Hepatocyte (in vitro differentiated cells): ENCODE measurements around the gene CREG2. TPM values are rescaled to one million over a fixed set of nuclear protein-coding genes. Genes with fewer than 3 reads are reported as not detected.

Experiments
- DNase-seq: peaks from one replicate; pipeline ENCODE4 v3.0.0-alpha.2; 2016; ENCODE audit warnings: low spot score
- H2AFZ ChIP-seq: fragments of 200-600 bp; sonication (generic); 2 replicates; pipeline ENCODE4 v1.6.0; 2016; ENCODE audit warnings: antibody characterized with exemption, mild to moderate bottlenecking
- H3K27ac ChIP-seq: fragments of 200-600 bp; sonication (generic); 2 replicates; pipeline ENCODE4 v1.5.1; 2016; ENCODE audit warnings: mild to moderate bottlenecking
- H3K27me3 ChIP-seq: fragments of 200-600 bp; sonication (generic); 2 replicates; pipeline ENCODE4 v1.6.1; 2016
- H3K36me3 ChIP-seq: fragments of 200-600 bp; sonication (generic); replicated peaks from 2 replicates; pipeline ENCODE4 v1.5.1; 2016; ENCODE audit warnings: low read depth; ENCODE audit not compliant: insufficient read depth
- H3K4me1 ChIP-seq: fragments of 200-600 bp; sonication (generic); 2 replicates; pipeline ENCODE4 v1.5.1; 2016; ENCODE audit warnings: mild to moderate bottlenecking, moderate library complexity; ENCODE audit not compliant: insufficient read depth
- H3K4me2 ChIP-seq: fragments of 200-600 bp; sonication (generic); 2 replicates; pipeline ENCODE4 v1.6.0; 2016
- H3K4me3 ChIP-seq: fragments of 200-600 bp; sonication (generic); 2 replicates; pipeline ENCODE4 v1.5.1; 2016; ENCODE audit warnings: mild to moderate bottlenecking
- H3K79me2 ChIP-seq: fragments of 200-600 bp; sonication (generic); 2 replicates; pipeline ENCODE4 v1.6.0; 2017; ENCODE audit warnings: mild to moderate bottlenecking
- H3K9me2 ChIP-seq: fragments of 200-600 bp; sonication (generic); replicated peaks from 2 replicates; pipeline ENCODE4 v1.6.0; 2017; ENCODE audit warnings: mild to moderate bottlenecking; ENCODE audit not compliant: insufficient read depth
- H3K9me3 ChIP-seq: fragments of 200-600 bp; sonication (generic); 2 replicates; pipeline ENCODE4 v1.5.1; 2016; ENCODE audit warnings: low read depth, mild to moderate bottlenecking
- H4K20me1 ChIP-seq: fragments of 200-600 bp; sonication (generic); 2 replicates; pipeline ENCODE4 v1.6.0; 2016; ENCODE audit warnings: mild to moderate bottlenecking; ENCODE audit not compliant: insufficient read depth, poor library complexity, severe bottlenecking
- EZH2 ChIP-seq: fragments of 200-600 bp; sonication (generic); IDR thresholded peaks from 2 replicates; pipeline ENCODE4 v1.6.1; 2016; ENCODE audit warnings: antibody characterized with exemption, mild to moderate bottlenecking, borderline replicate concordance
- EZH2phosphoT487 ChIP-seq: fragments of 200-600 bp; sonication (generic); IDR thresholded peaks from one replicate; pipeline ENCODE4 v1.6.1; 2018; ENCODE audit warnings: antibody characterized with exemption, mild to moderate bottlenecking, low read depth, moderate library complexity; ENCODE audit not compliant: unreplicated experiment, severe bottlenecking
- WGBS: methylation state at CpG from one replicate; pipeline ENCODE4 v1.1.6; 2016; ENCODE audit warnings: low lambda C conversion rate; ENCODE audit errors: missing lambda C conversion rate; 5-methylcytosine and 5-hydroxymethylcytosine counted together
- polyA plus RNA-seq: library from polyadenylated mRNA; unstranded; fragments of >200 nt; fragmentation: Nextera tagmentation; extraction: Ambion mirVana; gene quantifications from 2 replicates; pipeline ENCODE4 v1.2.1, GENCODE V29; 2016
- total RNA-seq: library from RNA; depleted of rRNA; stranded (reverse); fragments of >200 nt; gene quantifications from 2 replicates; pipeline ENCODE4 v1.2.3, GENCODE V29; 2014
- TF ChIP-seq, protein P1 (sequence below): fragments of 200-600 bp; sonication (generic); IDR thresholded peaks from 2 replicates; pipeline ENCODE4 v1.5.1; 2016; ENCODE audit warnings: antibody characterized with exemption, mild to moderate bottlenecking; ENCODE audit not compliant: poor library complexity

The CREG2 gene
- total and polyA plus RNA-seq, 2 experiments from 2014 or later: 2.2 to 4.8 TPM

- WGBS: 43% methylated on average over 21 of the region's 21 CpGs
- H3K4me1 ChIP-seq: peaks cover 7% of the 10 kb centered on the region
- no peaks in the 10 kb centered on the region for H3K27me3 ChIP-seq
- peak; percentile 89 for DNase-seq
- H3K9me3 ChIP-seq: no peaks in the 10 kb centered on the region
- TF ChIP-seq, protein P1, sequence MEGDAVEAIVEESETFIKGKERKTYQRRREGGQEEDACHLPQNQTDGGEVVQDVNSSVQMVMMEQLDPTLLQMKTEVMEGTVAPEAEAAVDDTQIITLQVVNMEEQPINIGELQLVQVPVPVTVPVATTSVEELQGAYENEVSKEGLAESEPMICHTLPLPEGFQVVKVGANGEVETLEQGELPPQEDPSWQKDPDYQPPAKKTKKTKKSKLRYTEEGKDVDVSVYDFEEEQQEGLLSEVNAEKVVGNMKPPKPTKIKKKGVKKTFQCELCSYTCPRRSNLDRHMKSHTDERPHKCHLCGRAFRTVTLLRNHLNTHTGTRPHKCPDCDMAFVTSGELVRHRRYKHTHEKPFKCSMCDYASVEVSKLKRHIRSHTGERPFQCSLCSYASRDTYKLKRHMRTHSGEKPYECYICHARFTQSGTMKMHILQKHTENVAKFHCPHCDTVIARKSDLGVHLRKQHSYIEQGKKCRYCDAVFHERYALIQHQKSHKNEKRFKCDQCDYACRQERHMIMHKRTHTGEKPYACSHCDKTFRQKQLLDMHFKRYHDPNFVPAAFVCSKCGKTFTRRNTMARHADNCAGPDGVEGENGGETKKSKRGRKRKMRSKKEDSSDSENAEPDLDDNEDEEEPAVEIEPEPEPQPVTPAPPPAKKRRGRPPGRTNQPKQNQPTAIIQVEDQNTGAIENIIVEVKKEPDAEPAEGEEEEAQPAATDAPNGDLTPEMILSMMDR: peak; percentile 81
- no peak for TF ChIP-seq EZH2phosphoT487
- no peak overlapping the region for H3K4me3 ChIP-seq
- H2AFZ ChIP-seq: no peak overlapping the region
- H3K79me2 ChIP-seq: no peaks in the 10 kb centered on the region
- H3K4me2 ChIP-seq: peak overlapping the region; percentile 65
- no peaks in the 10 kb centered on the region for H3K36me3 ChIP-seq
- H3K9me2 ChIP-seq: no peaks in the 10 kb centered on the region
- H3K27ac ChIP-seq: no peak overlapping the region
- no peaks in the 10 kb centered on the region for H4K20me1 ChIP-seq
These were observed 45.2 kb downstream of the CREG2 start for GRCh38 chr2:101341901-101342624.

DNA sequence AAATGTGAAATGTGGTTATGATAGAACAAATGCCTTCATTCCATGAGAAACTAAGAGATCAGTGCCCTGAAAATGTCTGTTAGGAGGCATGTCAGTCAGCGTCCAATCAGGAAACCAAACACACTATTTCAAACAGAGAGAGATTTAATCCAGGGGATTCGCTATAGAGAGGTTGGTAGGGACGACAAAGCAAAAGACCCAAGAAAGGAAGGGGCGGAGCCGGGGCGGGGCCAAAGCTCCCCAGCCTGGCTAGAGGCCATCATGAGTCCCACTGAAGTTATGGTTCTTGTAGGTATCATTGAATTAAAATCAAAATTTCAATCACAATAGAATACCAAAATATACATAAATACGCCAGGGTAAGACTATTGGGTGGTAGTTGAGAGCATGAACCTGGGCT is 45.9 kb downstream of the CREG2 start:
- H3K27ac ChIP-seq: no peak overlapping the region
- no peaks in the 10 kb centered on the region for H4K20me1 ChIP-seq
- no peaks in the 10 kb centered on the region for H3K9me2 ChIP-seq
- H3K79me2 ChIP-seq: no peaks in the 10 kb centered on the region
- no peak overlapping the region for H2AFZ ChIP-seq
- DNase-seq: no peak
- no peak overlapping the region for H3K4me3 ChIP-seq
- H3K4me2 ChIP-seq: no peak overlapping the region
- H3K27me3 ChIP-seq: no peaks in the 10 kb centered on the region
- H3K4me1 ChIP-seq: peaks cover 7% of the 10 kb centered on the region
- H3K9me3 ChIP-seq: no peaks in the 10 kb centered on the region
- H3K36me3 ChIP-seq: no peaks in the 10 kb centered on the region
- 98% methylated on average over 7 of the region's 7 CpGs for WGBS
- TF ChIP-seq, protein P1: no peak
- TF ChIP-seq EZH2phosphoT487: no peak
- TF ChIP-seq EZH2: no peak

- H3K79me2 ChIP-seq: no peaks in the 10 kb centered on the region
- H3K9me2 ChIP-seq: no peaks in the 10 kb centered on the region
- no peaks in the 10 kb centered on the region for H4K20me1 ChIP-seq
- H3K4me3 ChIP-seq: no peak overlapping the region
- H3K36me3 ChIP-seq: no peaks in the 10 kb centered on the region
- H3K9me3 ChIP-seq: no peaks in the 10 kb centered on the region
- peaks cover 7% of the 10 kb centered on the region for H3K4me1 ChIP-seq
- WGBS: 94% methylated on average over 1 of the region's 1 CpG
- H3K27me3 ChIP-seq: no peaks in the 10 kb centered on the region
- no peak overlapping the region for H3K4me2 ChIP-seq
- DNase-seq: no peak
- no peak overlapping the region for H3K27ac ChIP-seq
- TF ChIP-seq, protein P1: no peak
- TF ChIP-seq EZH2: no peak
- no peak for TF ChIP-seq EZH2phosphoT487
- H2AFZ ChIP-seq: no peak overlapping the region
These were observed 47.2 kb downstream of the CREG2 start for GRCh38 chr2:101340141-101340551.
